H4 (cell line): ENCODE measurements around the gene SORL1. TPM values are rescaled to one million over a fixed set of nuclear protein-coding genes. Genes with fewer than 3 reads are reported as not detected.

Experiments
- DNase-seq: peaks from one replicate; pipeline ENCODE4 v3.0.0-alpha.2; 2015; ENCODE audit warnings: low spot score
- total RNA-seq: library from RNA; depleted of rRNA; stranded (reverse); fragments of >200 nt; shearing (Covaris generic); gene quantifications from 2 replicates; pipeline ENCODE4 v1.2.3, GENCODE V29; 2014

Gene SORL1
- total RNA-seq, 1 experiment from 2014 or later: 3.6 TPM

GRCh38 chr11:121583825-121584224 lies 131.7 kb downstream of the SORL1 start:
- DNase-seq: no peak

GRCh38 chr11:121586750-121587149 lies 134.6 kb downstream of the SORL1 start:
- no peak for DNase-seq

GRCh38 chr11:121587182-121587581 lies 135.1 kb downstream of the SORL1 start:
- DNase-seq: no peak

GRCh38 chr11:121588747-121589146 lies 136.6 kb downstream of the SORL1 start:
- no peak for DNase-seq

- no peak for DNase-seq
These were observed 137.9 kb downstream of the SORL1 start for GRCh38 chr11:121589946-121590537.

- no peak for DNase-seq
These were observed 138.8 kb downstream of the SORL1 start for GRCh38 chr11:121590772-121591404.

GRCh38 chr11:121591405-121592033 lies 139.4 kb downstream of the SORL1 start:
- peak; percentile 70 for DNase-seq

- no peak for DNase-seq
These were observed 140.6 kb downstream of the SORL1 start for GRCh38 chr11:121592708-121593107.

- peak; percentile 97 for DNase-seq
These were observed 143.6 kb downstream of the SORL1 start for GRCh38 chr11:121595717-121596161.

- DNase-seq: peak; percentile 53
These were observed 144.4 kb downstream of the SORL1 start for GRCh38 chr11:121596195-121597155.

GRCh38 chr11:121603316-121603715 lies 151.2 kb downstream of the SORL1 start:
- DNase-seq: no peak

- DNase-seq: no peak
These were observed 152.0 kb downstream of the SORL1 start for GRCh38 chr11:121604152-121604551.

- DNase-seq: no peak
These were observed 154.2 kb downstream of the SORL1 start for GRCh38 chr11:121606354-121606753.

GRCh38 chr11:121607341-121607740 lies 155.2 kb downstream of the SORL1 start:
- DNase-seq: no peak

GRCh38 chr11:121608545-121609098 lies 156.5 kb downstream of the SORL1 start:
- no peak for DNase-seq

GRCh38 chr11:121610706-121611105 lies 158.6 kb downstream of the SORL1 start:
- no peak for DNase-seq

GRCh38 chr11:121611242-121611641 lies 159.1 kb downstream of the SORL1 start:
- DNase-seq: no peak

GRCh38 chr11:121613724-121614123 lies 161.6 kb downstream of the SORL1 start:
- DNase-seq: no peak

- DNase-seq: no peak
These were observed 162.6 kb downstream of the SORL1 start for GRCh38 chr11:121614636-121615240.

GRCh38 chr11:121615501-121615900 lies 163.4 kb downstream of the SORL1 start:
- DNase-seq: no peak

- DNase-seq: no peak
These were observed 166.4 kb downstream of the SORL1 start for GRCh38 chr11:121618516-121618915.
